Activated CD8-positive, alpha-beta memory T cell treated with anti-CD3 and anti-CD28 coated beads, Interleukin-2, amount 50 U/mL, for 48 hours (primary cell): Measurements from ENCODE around the gene SWT1.

Experiments used
- DNase-seq: peaks from one replicate; pipeline ENCODE4 v3.0.0-alpha.2; 2020

SWT1 gene

DNA sequence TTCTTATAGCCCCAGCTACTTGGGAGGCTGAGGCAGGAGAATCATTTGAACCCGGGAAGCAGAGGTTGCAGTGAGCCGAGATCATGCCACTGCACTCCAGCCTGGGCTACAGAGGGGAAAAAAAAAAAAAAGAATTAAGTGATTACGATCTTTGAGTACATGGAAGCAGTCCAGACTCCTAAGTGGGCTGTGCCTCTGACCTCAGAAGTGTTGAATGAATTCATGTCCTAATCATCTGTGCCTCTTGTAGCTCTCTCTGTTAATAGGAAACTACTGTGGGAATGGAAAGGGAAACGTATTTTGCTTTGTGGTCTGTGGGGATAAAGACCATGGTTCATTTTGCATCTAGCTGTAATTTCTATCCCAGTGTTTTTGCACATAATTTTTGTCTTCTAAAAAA lies 168.4 kb downstream of the SWT1 start:
- DNase-seq = no peak

DNA sequence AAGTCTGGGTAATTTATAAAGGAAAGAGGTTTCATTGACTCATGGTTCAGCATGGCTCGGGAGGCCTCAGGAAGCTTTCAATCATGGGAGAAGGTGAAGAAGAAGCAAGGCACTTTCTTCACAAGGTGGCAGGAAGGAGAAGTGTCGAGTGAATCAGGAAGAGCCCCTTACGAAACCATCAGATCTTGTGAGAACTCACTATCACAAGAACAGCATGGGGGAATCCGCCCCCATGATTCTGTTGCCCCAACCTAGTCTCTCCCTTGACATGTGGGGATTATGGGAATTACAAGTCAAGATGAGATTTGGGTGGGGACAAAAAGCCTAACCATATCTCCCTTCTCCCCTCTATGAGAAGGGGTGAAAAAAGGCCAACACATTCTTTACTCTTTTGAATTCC lies 171.3 kb downstream of the SWT1 start:
- DNase-seq = no peak

DNA sequence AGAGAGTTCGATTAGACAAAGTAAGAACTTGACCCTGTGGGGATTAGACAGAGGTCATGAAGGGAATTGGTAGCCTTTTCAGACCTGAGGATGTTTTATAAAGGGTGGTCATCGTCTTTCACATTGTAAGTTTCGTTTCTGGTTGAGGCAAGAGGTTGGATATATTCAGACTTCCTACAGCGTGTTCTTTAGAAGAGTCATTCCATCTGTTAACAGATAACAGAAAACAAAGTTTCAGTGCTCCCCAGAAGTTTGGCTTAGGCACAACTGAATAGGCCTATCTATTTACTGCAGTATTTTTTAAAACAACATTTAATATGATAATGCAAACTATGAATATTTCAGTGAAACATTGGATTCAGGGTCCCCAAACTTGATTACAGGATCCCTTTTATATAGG lies 177.2 kb downstream of the SWT1 start:
- no peak for DNase-seq

DNA sequence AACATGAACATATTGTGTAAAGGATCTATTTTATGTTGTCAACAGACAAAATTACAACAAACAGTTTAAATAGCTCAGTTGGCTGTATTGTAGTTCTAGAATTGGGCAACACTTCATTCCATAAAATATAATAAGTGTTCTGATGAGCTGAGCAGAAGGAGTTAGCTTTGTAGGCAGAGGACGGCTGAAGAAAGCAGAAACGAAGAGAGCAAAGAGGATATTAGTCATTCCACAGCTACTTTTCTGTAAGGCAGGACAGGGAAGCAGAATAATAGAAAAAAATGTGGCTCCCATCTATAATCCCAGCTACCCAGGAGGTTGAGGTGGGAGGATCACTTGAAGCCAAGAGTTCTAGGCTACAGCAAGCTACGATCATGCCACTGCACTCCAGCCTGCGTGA lies 180.3 kb downstream of the SWT1 start:
- DNase-seq = no peak

DNA sequence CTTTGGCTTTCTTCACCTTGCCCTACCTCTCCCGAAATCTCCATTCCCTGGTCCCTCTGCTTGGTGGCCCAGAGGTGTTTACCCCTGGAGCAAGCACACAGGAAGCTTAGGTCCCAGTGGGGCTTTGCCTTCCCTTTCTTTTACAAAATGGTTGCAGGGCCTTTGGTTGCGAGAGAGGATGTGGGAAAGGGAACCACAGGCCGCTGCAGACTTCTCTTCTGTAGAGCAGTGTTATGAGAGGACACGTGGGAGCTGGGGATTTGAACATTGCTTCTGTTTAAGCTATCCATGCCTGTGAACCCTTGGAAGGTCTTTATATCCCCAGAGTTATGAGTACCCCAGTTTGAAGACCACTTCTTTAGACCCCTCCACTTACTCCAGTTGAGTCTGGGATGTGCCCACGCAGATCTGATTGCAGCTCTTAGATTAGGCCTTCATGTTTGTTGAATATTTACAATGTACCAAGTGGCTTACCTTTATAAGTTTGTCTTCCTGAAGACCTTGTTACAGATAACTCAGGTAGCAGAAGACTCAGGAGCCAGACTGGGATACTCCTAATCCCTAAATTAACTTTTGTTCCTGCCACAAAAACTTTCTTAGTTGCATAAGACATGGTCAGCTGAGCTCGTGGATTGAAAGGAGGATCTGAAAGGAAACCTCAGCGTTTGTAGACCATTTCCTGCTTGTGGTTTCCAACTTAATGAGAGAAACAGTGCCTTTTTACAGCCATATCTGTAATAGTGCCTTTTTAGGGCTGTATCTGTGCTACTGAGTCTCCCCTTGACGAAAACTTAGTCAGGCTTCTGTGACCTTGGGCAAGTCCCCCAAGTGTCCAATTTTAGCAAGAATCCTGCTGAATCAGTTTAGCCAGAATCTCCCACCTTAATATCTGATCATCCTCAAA lies 182.0 kb downstream of the SWT1 start:
- DNase-seq = no peak

DNA sequence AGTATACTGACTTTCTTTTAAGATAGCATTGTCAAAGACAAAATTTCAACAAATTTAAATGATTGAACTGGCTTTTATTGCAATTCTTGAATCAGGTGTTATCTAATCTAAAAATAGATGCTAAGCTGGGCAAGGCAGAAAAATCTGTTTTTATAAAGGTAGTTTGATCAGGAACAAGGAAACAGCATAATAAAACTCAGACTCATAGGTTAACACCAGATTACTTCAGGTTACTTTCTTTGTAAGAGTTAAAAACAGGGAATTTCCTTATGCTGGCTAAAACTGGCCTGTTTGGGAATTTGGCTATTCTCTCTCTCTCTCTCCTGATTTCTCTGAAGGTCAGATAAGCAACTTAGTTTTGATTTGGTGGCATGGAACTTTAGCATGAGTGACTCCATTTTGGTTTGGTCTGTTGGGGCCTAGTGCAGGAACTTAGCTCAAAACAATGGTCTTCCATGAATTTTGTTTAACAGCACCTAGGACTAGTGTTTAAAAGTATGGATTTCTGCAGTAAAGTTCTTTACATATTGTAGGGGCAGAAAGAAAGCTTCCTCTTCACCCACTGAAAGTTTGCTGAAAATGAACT lies 184.3 kb downstream of the SWT1 start:
- DNase-seq = no peak
